GF-D8 (cell line): Measurements from ENCODE around the gene CCDC18.
A peak's percentile ranks its signal among the peaks of the same experiment; 100 is the strongest.
"Not testable (repeated sequence)": the region's sequence is repeated elsewhere in the genome, so short reads cannot be mapped to it uniquely, and the experiment has no call there.

ENCODE experiments used
- DNase-seq: peaks from one replicate; lab custom pipeline; 2025; lab: John Stamatoyannopoulos, UW

CCDC18 gene

GRCh38 chr1:93243233-93243632 lies 62.7 kb downstream of the CCDC18 start:
- not testable (repeated sequence) for DNase-seq

- DNase-seq: no peak
Observed at GRCh38 chr1:93244298-93245069, 64.0 kb downstream of the CCDC18 start.

GRCh38 chr1:93251966-93252365 lies 71.4 kb downstream of the CCDC18 start:
- no peak for DNase-seq

GRCh38 chr1:93252598-93252997 lies 72.1 kb downstream of the CCDC18 start:
- DNase-seq: no peak

GRCh38 chr1:93253516-93253915 lies 73.0 kb downstream of the CCDC18 start:
- no peak for DNase-seq

- DNase-seq: no peak
Observed at GRCh38 chr1:93255222-93256079, 74.9 kb downstream of the CCDC18 start.

- no peak for DNase-seq
Observed at GRCh38 chr1:93256433-93256832, 75.9 kb downstream of the CCDC18 start.

DNA sequence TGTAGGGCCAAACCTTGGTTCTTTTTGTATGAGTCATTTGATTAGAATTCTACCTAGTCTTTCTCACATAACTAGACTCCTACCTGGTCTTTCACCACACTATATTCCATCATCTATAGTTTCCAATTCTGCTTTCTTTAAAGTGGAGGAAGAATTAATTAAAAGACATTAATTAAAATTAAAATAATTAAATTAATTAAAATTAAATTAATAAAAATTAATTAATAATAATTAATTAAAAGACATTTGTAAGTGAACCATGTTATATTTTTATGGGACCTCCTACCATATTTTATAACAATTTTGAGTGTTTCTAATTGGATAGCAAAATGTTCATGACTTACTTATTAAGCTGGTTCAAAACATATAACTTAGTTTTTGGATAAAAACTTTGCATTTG lies 77.4 kb downstream of the CCDC18 start:
- DNase-seq: no peak

GRCh38 chr1:93260726-93261125 lies 80.2 kb downstream of the CCDC18 start:
- DNase-seq: not testable (repeated sequence)

GRCh38 chr1:93262645-93263044 lies 82.1 kb downstream of the CCDC18 start:
- no peak for DNase-seq

- not testable (repeated sequence) for DNase-seq
Observed at GRCh38 chr1:93268888-93269287, 88.4 kb downstream of the CCDC18 start.

DNA sequence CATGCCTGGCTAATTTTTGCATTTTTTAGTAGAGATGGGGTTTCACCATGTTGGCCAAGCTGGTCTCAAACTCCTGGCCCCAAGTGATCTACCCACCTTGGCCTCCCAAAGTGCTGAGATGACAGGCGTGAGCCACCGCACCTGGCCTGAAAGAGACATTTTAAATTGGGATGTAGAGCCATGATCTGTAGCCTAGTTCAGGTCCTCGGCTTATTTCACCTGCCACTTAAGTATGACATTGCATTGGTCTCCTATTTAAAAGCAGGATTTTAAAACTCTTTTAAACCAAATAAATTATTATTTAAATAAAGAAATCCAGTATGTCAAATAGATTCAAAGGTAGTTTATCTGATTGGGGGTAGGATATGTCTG lies 94.7 kb downstream of the CCDC18 start:
- DNase-seq: not testable (repeated sequence)

- no peak for DNase-seq
Observed at GRCh38 chr1:93275634-93276295, 95.2 kb downstream of the CCDC18 start.

- not testable (repeated sequence) for DNase-seq
Observed at GRCh38 chr1:93277530-93277929, 97.0 kb downstream of the CCDC18 start.

GRCh38 chr1:93283496-93283895 lies 103.0 kb downstream of the CCDC18 start:
- DNase-seq: no peak

GRCh38 chr1:93288558-93288957 lies 108.0 kb downstream of the CCDC18 start:
- no peak for DNase-seq

DNA sequence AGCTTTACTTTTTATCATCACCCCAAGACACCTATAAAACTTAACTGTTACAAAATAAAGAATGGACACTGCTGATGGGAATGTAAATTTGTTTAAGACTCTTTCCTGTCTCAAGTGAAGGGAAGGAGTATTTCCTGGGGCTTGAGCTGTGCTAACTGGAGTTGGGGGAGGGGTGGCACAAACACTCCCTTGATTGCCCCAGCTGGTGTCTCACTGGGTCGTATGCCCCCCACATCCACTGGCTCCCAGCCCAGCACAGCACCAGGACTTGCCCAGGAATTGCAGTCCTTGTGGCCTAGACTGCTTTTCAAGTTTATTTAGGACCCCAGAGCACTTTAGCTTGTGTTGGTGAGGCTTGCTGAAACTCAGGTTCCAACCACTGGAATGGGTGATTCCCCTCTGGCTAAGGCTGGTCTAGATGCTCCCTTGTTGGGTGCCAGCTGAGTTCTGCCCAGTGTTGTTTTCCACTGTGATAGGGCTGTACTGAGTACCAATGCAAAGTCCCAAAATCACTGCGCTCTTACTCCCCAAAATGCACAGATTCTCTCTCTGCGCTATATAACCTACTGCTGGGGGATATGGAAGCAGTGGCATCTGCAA lies 116.1 kb downstream of the CCDC18 start:
- DNase-seq: no peak

GRCh38 chr1:93301131-93301530 lies 120.6 kb downstream of the CCDC18 start:
- no peak for DNase-seq

DNA sequence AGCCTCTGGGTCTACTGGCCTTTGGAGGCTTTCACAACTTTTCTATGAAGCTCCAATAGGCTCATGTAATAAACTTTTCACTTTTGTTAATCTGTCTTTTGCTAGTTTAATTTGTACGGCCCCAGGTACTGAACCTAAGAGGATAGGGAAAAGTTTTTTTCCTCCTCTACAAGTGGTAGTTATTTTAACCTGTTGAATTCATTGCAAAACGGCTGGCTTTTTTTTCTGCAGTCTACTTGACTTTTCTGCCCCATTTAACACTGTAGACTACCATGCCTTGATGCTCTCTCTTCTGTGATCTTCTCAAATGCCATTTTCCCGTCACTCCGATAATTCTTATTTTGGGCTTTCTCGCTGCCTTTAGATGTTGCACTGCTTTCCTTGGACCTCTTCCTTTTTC lies 121.6 kb downstream of the CCDC18 start:
- DNase-seq: no peak

- peak; percentile 12 for DNase-seq
Observed at GRCh38 chr1:93304716-93305138, 124.2 kb downstream of the CCDC18 start.

GRCh38 chr1:93306920-93307319 lies 126.4 kb downstream of the CCDC18 start:
- DNase-seq: no peak

- no peak for DNase-seq
Observed at GRCh38 chr1:93313026-93313425, 132.5 kb downstream of the CCDC18 start.
